GM10266 (cell line): ENCODE data around the gene NSD1.

Source experiments
- DNase-seq: peaks from one replicate; pipeline ENCODE4 v3.0.0; 2012; ENCODE audit errors: extremely low spot score
- CTCF ChIP-seq: IDR thresholded peaks from 2 replicates; pipeline ENCODE4 v1.5.1; 2012; ENCODE audit warnings: mild to moderate bottlenecking, low read depth; ENCODE audit not compliant: control insufficient read depth, insufficient read depth; ENCODE audit errors: missing control alignments

Gene NSD1

GRCh38 chr5:177133096-177133852 lies at the start of gene NSD1:
NSD1 (plus strand) TSS chr5:177133773; CDS start chr5:177135104, 1,331 bp downstream.
- no peak for TF ChIP-seq CTCF
- DNase-seq = peak; percentile 98

GRCh38 chr5:177084175-177084574 lies 49.4 kb upstream of the NSD1 start:
- no peak for DNase-seq
- no peak for TF ChIP-seq CTCF

- peak; percentile 23 for DNase-seq
- no peak for TF ChIP-seq CTCF
Observed at GRCh38 chr5:177085985-177086653, 47.5 kb upstream of the NSD1 start.

- peak; percentile 96 for DNase-seq
- TF ChIP-seq CTCF = peak; percentile 66
Observed at GRCh38 chr5:177086654-177087397, 46.7 kb upstream of the NSD1 start, which contains the start of gene FGFR4. FGFR4 (plus strand) TSS chr5:177086915; CDS start chr5:177089603, 2,688 bp downstream.

- DNase-seq = no peak
- no peak for TF ChIP-seq CTCF
Observed at GRCh38 chr5:177087398-177088005, 46.1 kb upstream of the NSD1 start.

GRCh38 chr5:177089127-177089526 lies 44.4 kb upstream of the NSD1 start:
- no peak for TF ChIP-seq CTCF
- DNase-seq = no peak
